ENCODE data around the gene TCF25.

DNA sequence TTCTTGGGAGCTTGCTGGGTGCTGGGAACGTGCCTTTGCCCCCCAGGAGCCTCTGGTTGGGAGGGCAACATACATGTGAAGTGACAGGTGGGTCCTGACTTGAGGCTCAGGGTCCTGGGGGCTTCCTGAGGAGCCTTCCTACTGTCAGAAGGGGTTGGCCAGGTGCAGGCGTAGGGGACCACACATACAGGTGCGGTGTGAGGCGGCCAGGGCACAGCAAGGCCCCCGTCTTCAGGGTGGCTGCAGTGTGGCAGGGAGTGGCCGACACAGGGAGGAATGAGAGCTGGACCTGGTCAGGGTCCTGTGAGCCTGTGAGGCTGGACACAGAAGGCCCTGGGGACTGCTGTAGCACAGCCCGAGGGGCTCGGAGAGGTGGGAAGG, 10.6 kb downstream of the TCF25 start:
- TF ChIP-seq, protein P1, sequence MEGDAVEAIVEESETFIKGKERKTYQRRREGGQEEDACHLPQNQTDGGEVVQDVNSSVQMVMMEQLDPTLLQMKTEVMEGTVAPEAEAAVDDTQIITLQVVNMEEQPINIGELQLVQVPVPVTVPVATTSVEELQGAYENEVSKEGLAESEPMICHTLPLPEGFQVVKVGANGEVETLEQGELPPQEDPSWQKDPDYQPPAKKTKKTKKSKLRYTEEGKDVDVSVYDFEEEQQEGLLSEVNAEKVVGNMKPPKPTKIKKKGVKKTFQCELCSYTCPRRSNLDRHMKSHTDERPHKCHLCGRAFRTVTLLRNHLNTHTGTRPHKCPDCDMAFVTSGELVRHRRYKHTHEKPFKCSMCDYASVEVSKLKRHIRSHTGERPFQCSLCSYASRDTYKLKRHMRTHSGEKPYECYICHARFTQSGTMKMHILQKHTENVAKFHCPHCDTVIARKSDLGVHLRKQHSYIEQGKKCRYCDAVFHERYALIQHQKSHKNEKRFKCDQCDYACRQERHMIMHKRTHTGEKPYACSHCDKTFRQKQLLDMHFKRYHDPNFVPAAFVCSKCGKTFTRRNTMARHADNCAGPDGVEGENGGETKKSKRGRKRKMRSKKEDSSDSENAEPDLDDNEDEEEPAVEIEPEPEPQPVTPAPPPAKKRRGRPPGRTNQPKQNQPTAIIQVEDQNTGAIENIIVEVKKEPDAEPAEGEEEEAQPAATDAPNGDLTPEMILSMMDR (conservative IDR thresholded peaks at IDR 0.05; ENCODE audit: low read depth in 2 of 2): no peak
- no peak for TF ChIP-seq EZH2phosphoT487 (IDR thresholded peaks at IDR 0.05; ENCODE audit: unreplicated experiment)
- no peak for TF ChIP-seq ZNF331 (CRISPR knock-in tag; IDR thresholded peaks at IDR 0.05; ENCODE audit: low read depth)
- TF ChIP-seq POLR2AphosphoS5 (IDR thresholded peaks at IDR 0.05; ENCODE audit: low read depth): no peak
- TF ChIP-seq JUNB (IDR thresholded peaks at IDR 0.05; ENCODE audit: unreplicated experiment): no peak
- TF ChIP-seq CREB1 (CRISPR knock-in tag; IDR thresholded peaks at IDR 0.05; ENCODE audit: low read depth): no peak

Data from GM23338 (cell line).